Measurements from ENCODE around the gene PPP2R5E.

- TF ChIP-seq YY1 (IDR thresholded peaks at IDR 0.05; ENCODE audit: insufficient read depth, insufficient read length) (no peak), ZNF274 (IDR thresholded peaks at IDR 0.05; ENCODE audit: low read depth, low read length) (no peak)
Observed at GRCh38 chr14:63513756-63514155, 29.4 kb downstream of the PPP2R5E start.
